ENCODE measurements around the gene OR5K3.

GRCh38 chr3:98395101-98395500 is 4.6 kb downstream of the OR5K3 start:
- TF ChIP-seq, protein P1, sequence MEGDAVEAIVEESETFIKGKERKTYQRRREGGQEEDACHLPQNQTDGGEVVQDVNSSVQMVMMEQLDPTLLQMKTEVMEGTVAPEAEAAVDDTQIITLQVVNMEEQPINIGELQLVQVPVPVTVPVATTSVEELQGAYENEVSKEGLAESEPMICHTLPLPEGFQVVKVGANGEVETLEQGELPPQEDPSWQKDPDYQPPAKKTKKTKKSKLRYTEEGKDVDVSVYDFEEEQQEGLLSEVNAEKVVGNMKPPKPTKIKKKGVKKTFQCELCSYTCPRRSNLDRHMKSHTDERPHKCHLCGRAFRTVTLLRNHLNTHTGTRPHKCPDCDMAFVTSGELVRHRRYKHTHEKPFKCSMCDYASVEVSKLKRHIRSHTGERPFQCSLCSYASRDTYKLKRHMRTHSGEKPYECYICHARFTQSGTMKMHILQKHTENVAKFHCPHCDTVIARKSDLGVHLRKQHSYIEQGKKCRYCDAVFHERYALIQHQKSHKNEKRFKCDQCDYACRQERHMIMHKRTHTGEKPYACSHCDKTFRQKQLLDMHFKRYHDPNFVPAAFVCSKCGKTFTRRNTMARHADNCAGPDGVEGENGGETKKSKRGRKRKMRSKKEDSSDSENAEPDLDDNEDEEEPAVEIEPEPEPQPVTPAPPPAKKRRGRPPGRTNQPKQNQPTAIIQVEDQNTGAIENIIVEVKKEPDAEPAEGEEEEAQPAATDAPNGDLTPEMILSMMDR (IDR thresholded peaks at IDR 0.05) = no peak
- TF ChIP-seq EZH2 (IDR thresholded peaks at IDR 0.05) = no peak
